Stimulated activated effector memory CD8-positive, alpha-beta T cell treated with anti-CD3 and anti-CD28 coated beads, Interleukin-12 subunit alpha, Interleukin-12 subunit beta, amount 100 ng/mL, for 72 hours (primary cell): ENCODE measurements around the gene CLDN25.
"Not testable (repeated sequence)": the region's sequence is repeated elsewhere in the genome, so short reads cannot be mapped to it uniquely, and the experiment has no call there.

ENCODE experiments used
- ATAC-seq: fragments of 150-1000 bp; cut with Tn5 transposase; 2 replicates; pipeline ENCODE4 v1.10.0; 2021
- DNase-seq, 2 donors: peaks; one replicate each; pipeline ENCODE4 v3.0.0; 2021 to 2022; ENCODE audit warnings: low spot score in 2 of 2
- H3K27ac Mint-ChIP-seq: one replicate; pipeline ENCODE4 v1.8.0; 2022; ENCODE audit warnings: mild to moderate bottlenecking, mixed read lengths
- H3K36me3 Mint-ChIP-seq: one replicate; pipeline ENCODE4 v1.8.0; 2022; ENCODE audit warnings: mild to moderate bottlenecking, mixed read lengths
- H3K4me1 Mint-ChIP-seq: one replicate; pipeline ENCODE4 v1.8.0; 2022; ENCODE audit warnings: mixed read lengths
- H3K4me3 Mint-ChIP-seq: one replicate; pipeline ENCODE4 v1.8.0; 2022; ENCODE audit warnings: mild to moderate bottlenecking, mixed read lengths
- H3K9me3 Mint-ChIP-seq: one replicate; pipeline ENCODE4 v1.8.0; 2022; ENCODE audit warnings: mixed read lengths

Gene CLDN25

DNA sequence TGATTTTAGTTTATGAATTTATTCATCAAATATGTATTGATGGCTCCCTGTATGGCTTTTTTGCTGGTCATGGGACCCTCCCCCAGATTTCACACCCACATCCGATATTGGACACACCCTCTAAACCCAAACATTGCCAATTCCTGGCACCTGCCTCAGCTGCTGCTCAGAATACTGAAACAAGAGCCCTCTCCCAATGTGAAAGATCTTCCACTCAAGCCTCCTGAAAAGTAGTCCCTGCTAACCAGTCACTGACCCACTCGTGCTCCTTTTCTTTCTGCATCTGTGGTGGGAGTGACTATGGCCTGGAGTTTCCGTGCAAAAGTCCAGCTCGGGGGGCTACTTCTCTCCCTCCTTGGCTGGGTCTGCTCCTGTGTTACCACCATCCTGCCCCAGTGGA is at the start of gene CLDN25:
CLDN25 (plus strand) TSS at position 301 of the 400 bp plus-strand sequence; CDS start at position 301, 0 bp downstream.
- Mint-ChIP-seq H3K9me3 (no peaks in the 10 kb centered on the region), H3K36me3 (no peaks in the 10 kb centered on the region), H3K4me1 (peaks cover 2% of the 10 kb centered on the region), H3K27ac (no peak within 1 kb of the TSS), H3K4me3 (no peak within 1 kb of the TSS)
- DNase-seq (no peak), ATAC-seq (no peak)

DNA sequence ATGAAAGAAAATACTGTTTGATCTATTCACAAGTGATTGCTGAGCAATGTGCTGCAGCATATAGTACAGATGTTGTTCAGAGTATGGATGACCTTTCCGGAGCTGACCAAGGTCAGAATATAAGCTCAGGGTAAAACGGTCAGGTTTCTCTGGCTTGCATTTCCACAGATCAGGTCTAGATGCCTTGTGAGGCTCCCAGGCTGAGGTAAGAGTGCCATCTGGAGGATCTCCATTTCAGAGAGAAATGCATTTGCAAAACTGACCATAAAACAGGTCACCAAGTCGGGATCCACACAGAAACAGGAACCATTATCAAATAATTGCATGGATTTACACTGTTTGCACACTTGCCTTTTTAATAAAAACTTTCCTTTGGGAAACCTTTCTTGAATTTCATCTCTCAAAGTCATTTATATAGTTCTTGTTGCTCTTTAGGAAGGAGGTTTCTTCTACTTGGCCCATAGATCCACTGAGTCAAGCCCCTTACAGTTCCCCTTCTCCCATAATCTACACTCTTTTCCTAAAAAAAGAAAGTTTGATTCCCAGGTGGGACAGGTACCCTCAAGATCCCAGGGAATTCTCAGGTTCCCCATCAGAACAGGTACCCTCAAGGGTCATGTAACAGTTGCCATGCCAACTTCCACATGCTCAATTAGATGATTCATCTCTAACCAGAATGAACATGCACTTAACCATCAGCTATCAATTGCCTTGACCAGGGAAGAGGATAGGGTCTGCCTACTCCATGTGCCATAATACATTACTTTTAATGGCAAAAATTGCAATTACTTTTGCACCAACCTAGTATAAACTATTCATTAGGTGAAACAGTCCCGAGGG is 48.5 kb upstream of the CLDN25 start:
- Mint-ChIP-seq H3K36me3 (peaks cover 44% of the 10 kb centered on the region), H3K4me1 (no peaks in the 10 kb centered on the region), H3K27ac (no peak overlapping the region), H3K9me3 (no peaks in the 10 kb centered on the region), H3K4me3 (no peak overlapping the region)
- ATAC-seq: peak; percentile 37
- DNase-seq: no peak

DNA sequence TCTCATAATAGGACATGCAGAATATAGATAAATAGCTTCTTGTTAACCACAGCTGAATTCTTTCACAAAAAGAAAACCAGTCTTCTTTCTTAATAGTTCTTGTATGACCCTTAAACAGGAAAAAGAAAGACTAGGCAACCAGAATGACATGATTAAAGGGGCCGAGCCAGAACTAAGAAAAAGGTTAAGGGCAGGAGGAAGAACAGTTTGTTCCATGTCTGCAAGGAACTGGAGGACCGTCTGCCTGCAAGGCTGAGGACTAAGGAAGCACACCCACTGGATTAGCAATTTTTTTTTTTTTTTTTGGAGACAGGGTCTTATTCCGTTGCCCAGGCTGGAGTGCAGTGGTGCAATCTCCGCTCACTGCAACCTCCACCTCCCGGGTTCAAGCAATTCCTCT is 47.5 kb upstream of the CLDN25 start:
- Mint-ChIP-seq H3K4me1 (no peaks in the 10 kb centered on the region), H3K27ac (no peak overlapping the region), H3K4me3 (no peak overlapping the region), H3K9me3 (no peaks in the 10 kb centered on the region), H3K36me3 (peaks cover 54% of the 10 kb centered on the region)
- DNase-seq: no peak
- no peak for ATAC-seq

DNA sequence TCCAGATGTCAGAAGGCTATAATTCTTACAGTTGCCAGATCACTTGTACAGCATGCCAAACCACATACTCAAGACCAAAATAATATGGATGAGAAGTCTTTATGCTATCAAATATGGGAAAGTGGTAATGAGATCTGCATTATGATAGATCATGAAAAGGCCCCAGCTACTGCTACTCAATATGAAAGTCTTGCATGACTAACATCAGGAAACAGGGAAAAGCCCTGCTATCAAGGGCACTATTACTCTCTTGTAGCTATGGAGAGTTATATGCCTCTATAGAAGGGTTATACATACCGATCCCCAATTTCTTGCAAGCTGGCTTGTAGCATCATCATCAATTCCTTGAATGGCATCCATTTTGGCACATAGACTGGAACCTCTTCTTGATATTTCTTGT is 43.3 kb upstream of the CLDN25 start:
- Mint-ChIP-seq H3K4me1 (no peaks in the 10 kb centered on the region), H3K27ac (no peak overlapping the region), H3K36me3 (peaks cover 97% of the 10 kb centered on the region), H3K4me3 (no peak overlapping the region), H3K9me3 (no peaks in the 10 kb centered on the region)
- peak; percentile 88 for ATAC-seq
- no peak for DNase-seq

DNA sequence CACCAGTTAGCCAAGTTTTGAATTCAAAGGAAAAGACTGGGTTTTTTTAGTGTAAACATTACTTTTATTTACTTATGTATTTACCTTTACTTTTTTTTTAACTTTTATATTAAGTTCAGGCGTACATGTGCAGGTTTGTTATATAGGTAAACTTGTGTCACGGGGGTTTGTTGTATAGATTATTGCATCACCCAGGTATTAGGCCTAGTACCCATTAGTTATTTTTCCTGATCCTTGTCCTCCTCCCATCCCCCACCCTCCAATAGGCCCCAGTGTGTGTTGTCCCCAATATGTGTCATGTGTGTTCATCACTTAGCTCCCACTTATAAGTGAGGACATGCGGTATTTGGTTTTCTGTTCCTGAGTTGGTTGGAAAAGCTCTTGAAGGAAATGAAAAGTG is 26.7 kb upstream of the CLDN25 start:
- Mint-ChIP-seq H3K27ac (no peak overlapping the region), H3K4me1 (no peaks in the 10 kb centered on the region), H3K36me3 (peaks cover 61% of the 10 kb centered on the region), H3K4me3 (no peak overlapping the region), H3K9me3 (no peaks in the 10 kb centered on the region)
- no peak for ATAC-seq
- no peak for DNase-seq

DNA sequence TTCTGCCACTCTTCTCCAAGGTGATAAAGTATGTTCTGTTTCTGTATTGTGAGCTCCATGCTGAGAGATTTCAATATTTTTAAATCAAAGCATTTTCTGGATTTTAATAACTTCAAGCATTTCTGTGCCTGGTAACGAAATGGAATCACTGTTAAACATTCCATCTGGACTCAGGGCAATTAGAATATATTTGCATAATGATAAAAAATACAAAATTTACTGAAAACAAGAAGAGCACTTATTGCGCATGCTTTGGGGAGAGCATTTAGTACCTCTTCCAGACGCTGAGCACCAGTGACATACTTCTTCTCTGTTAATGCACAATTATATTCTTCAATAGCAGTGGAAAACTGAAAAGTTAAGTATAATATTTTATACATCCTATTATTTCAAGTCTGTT is 19.4 kb upstream of the CLDN25 start:
- DNase-seq: no peak
- Mint-ChIP-seq H3K9me3 (no peaks in the 10 kb centered on the region), H3K4me3 (no peak overlapping the region), H3K4me1 (peaks cover 19% of the 10 kb centered on the region), H3K27ac (no peak overlapping the region), H3K36me3 (peaks cover 87% of the 10 kb centered on the region)
- no peak for ATAC-seq

DNA sequence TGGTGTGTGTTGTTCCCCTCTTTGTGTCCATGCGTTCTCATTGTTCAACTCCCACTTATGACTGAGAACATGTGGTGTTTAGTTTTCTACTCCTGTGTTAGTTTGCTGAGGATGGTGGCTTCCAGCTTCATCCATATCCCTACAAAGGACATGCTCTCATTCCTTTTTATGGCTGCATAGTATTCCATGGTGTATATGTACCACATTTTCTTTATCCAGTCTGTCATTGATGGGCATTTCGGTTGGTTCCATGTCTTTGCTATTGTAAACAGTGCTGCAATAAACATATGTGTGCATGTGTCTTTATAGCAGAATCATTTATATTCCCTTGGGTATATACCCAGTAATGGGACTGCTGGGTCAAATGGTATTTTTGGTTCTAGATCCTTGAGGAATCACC is 16.6 kb upstream of the CLDN25 start:
- Mint-ChIP-seq H3K36me3 (peaks cover 83% of the 10 kb centered on the region), H3K4me1 (peaks cover 33% of the 10 kb centered on the region)
- not testable (repeated sequence) for H3K9me3 Mint-ChIP-seq, H3K27ac Mint-ChIP-seq, ATAC-seq, DNase-seq, H3K4me3 Mint-ChIP-seq

DNA sequence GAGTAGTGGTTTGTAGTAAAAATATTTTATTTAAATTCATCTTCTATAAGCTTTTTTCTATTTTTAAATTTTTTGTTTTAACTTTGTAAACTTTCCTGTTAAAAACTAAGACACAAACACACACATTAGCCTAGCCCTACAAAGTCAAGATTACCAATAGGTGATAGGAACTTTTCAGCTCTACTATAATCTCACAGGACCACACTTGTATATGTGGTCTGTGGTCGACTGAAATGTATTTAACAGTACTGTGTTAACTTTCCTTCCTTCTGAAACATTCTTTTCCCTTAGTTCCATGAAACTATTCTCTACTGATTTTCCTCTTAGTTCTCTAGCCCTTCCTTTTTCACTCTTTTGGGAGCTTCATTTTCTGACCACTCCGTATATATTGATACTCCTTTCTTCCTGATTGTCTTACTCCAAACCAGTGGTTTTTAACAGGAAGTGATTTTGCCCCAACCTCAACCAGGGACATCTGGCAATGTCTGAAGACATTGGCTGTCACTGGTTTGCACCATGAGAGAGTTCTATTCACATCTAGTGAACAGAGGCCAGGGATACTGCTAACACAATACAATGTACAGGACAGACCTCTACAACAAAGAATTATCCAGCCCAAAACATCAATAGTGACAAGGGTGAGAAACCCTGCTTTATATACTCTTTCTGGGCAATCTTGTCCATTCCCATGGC is 14.9 kb upstream of the CLDN25 start:
- Mint-ChIP-seq H3K4me1 (peaks cover 35% of the 10 kb centered on the region), H3K27ac (no peak overlapping the region), H3K4me3 (no peak overlapping the region), H3K9me3 (no peaks in the 10 kb centered on the region), H3K36me3 (peaks cover 83% of the 10 kb centered on the region)
- ATAC-seq (no peak), DNase-seq (no peak)

DNA sequence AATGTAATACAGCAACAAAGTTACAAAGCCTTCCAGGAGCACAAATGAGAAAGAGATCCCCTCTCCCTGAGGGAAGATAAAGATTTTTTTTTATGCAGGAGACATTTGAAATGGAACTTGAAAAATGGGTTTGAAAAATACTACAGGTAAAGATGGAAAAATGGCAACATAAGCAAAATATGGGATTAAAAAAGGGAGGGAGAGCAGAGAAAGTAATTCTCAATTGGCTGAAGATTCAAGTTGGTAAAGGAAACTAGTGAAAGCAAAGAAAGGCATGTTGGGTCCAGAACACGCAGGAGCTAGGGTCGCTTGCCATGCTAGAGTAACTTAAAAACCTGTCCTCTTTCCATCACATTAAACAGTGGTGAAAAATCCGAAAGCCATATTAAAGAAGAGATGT is 7.6 kb upstream of the CLDN25 start:
- ATAC-seq (no peak), DNase-seq (no peak)
- peaks cover 51% of the 10 kb centered on the region for H3K36me3 Mint-ChIP-seq
- H3K4me1 Mint-ChIP-seq: peaks cover 38% of the 10 kb centered on the region
- no peaks in the 10 kb centered on the region for H3K9me3 Mint-ChIP-seq
- peak overlapping the region; percentile 98 for H3K27ac Mint-ChIP-seq
- peak overlapping the region; percentile 100 for H3K4me3 Mint-ChIP-seq

DNA sequence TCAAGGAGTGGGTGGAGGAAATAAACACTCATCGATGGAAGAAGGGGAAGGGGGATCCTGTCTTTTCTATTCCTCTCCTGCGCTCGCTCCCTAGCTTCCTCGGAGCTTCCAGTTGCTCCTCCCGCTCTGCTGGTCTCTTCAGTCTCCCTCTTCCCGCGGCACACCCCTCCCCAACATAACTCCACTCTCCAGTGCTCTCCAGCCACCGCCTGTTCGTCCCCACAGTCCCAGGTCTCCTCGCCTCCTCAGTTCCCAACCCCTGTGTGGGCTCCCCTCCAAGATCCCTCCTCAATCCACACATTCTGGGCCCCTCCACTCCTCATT is 6.5 kb upstream of the CLDN25 start:
- ATAC-seq (no peak), DNase-seq (no peak)
- Mint-ChIP-seq H3K36me3 (peaks cover 40% of the 10 kb centered on the region), H3K4me1 (peaks cover 28% of the 10 kb centered on the region), H3K9me3 (no peaks in the 10 kb centered on the region), H3K4me3 (peak overlapping the region; percentile 100), H3K27ac (peak overlapping the region; percentile 98)

DNA sequence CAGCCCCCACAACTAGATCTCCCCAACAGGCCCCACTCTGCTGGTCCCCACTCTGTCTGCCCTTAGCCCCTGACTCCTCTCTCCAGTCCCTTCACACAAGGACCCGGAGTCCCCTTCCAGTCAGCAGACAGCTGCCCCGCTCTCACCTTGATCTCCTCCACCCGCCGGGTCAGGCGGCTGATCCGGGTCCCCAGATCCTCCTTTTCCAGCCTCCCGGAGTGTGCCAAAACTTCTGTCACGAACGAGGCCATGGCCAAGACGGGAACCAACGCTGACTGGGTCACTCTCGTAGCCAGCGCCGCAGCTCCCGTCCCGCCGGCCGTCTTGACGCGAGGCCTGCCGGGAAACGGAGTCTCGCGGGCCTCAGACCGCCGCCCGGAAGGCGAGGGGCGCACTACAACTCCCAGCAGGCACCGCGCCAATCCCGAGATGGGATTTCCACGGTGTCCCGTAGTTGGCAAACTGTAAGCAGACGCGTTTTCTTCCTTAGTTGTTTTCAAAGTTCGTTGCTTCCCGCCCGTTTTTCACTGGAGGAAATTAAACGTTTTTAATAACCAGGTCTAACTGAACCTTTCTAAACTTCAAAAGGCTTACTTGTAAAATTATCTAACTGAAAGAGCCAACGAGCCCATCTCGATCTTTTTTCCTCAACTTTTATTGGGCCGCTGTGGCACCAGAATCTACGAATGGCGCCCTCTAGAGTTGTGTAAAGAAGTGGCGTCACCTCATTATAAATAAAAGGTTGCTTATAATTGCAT is 6.0 kb upstream of the CLDN25 start, which contains the start of gene ZW10:
ZW10 (minus strand) TSS at position 277 of the 758 bp plus-strand sequence; CDS start at position 251, 26 bp downstream.
- Mint-ChIP-seq H3K4me1 (peaks cover 25% of the 10 kb centered on the region), H3K27ac (peak within 1 kb of the TSS; percentile 98), H3K36me3 (peaks cover 35% of the 10 kb centered on the region), H3K4me3 (peak within 1 kb of the TSS; percentile 100), H3K9me3 (no peaks in the 10 kb centered on the region)
- DNase-seq (peak; percentile 84 to 94), ATAC-seq (peak; percentile 99)

DNA sequence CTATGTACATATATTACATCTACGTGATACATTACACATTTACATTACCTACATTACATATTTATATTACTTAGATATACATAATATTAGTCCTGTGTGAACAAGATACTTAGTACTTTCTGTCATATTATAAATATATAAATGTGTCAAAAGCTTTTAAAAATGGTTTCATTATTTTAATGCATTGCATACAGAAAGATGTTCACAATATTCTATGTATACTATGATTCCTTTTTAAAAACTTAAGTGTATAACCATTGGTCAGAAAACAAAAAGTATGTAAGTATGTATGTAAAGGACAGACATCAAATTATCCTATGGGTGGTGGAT is 5.5 kb upstream of the CLDN25 start:
- ATAC-seq: no peak
- H3K4me1 Mint-ChIP-seq: peaks cover 25% of the 10 kb centered on the region
- peaks cover 29% of the 10 kb centered on the region for H3K36me3 Mint-ChIP-seq
- peak overlapping the region; percentile 98 for H3K27ac Mint-ChIP-seq
- DNase-seq: no peak
- H3K9me3 Mint-ChIP-seq: no peaks in the 10 kb centered on the region
- peak overlapping the region; percentile 100 for H3K4me3 Mint-ChIP-seq

DNA sequence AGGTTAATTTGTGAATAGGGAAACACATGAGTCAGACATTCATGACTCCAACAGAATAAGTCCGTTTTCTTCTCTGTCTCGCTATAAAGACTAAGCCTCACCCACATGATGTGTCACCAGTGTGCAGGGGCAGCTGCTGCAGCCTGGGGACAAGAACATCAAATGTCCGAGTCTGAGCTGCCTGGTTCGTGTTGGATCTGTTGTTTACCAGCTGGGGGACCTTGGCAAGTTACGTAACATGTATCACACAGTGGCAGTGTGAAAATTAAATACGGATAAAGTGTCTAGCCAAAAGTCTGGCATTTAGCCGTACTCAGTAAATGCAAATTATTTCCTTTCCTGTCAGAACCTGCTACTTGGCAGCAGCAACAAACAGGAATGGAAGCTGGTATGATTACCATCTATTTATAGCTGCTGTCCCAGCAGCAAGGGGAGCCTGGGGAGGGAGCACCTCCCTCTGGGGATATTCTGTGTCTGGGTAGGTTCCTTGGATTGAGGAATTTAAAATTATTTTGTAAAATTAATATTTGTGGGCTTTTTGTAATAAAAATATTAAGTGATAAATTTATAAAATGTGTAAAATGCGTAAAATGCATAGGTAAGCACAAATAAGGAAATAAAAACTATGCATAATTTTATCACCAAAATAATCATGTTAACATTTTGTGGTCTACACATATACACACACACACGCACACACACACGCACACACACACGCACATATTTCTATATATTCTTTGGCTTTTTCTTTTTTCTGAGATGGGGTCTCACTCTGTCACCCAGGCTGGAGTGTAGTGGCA is 1.3 kb upstream of the CLDN25 start:
- H3K36me3 Mint-ChIP-seq: peaks cover 5% of the 10 kb centered on the region
- no peak overlapping the region for H3K4me3 Mint-ChIP-seq
- peaks cover 10% of the 10 kb centered on the region for H3K4me1 Mint-ChIP-seq
- no peak for ATAC-seq
- H3K27ac Mint-ChIP-seq: no peak overlapping the region
- no peak for DNase-seq
- no peaks in the 10 kb centered on the region for H3K9me3 Mint-ChIP-seq

DNA sequence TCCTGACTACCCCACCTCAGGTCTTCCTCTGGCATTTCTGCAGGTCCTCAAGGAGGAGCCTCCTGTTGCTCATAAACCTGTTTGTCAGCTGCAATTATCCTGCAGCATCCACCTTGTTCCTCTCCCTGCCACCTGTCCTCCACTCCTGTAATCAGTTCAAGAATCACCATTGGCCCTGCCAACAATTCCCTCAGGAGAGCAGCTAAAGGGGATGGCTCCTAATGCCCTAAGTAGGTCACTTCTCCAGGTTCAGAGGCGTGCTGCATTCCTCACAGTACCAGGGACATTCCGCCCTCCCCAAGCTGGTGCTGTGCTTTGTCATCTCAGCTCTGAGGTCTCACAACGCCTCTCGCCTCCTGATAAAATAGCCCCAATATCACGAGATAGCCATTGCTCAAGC is 2.1 kb downstream of the CLDN25 start:
- H3K4me1 Mint-ChIP-seq: no peaks in the 10 kb centered on the region
- H3K9me3 Mint-ChIP-seq: no peaks in the 10 kb centered on the region
- H3K36me3 Mint-ChIP-seq: no peaks in the 10 kb centered on the region
- no peak overlapping the region for H3K4me3 Mint-ChIP-seq
- DNase-seq (no peak), ATAC-seq (no peak)
- no peak overlapping the region for H3K27ac Mint-ChIP-seq

DNA sequence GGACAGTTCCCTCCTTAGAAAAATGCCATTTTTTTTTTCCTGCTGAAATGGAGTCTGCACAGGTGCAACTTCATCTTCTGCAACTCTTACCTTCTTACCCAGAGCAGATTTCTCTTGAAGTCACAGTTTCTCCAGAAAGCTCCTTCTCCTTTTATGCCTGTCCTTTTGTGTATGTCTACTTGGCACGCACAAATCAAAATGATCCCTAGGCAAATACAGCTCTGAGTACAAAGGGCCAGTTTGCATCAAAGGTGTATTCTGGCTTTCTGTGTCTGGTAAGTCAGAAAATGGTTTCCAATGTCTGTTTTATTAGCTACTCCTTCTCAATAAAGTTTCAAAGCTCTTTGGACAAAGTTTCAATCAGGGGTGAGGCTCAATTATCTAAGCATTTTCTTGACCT is 2.5 kb downstream of the CLDN25 start:
- no peaks in the 10 kb centered on the region for H3K9me3 Mint-ChIP-seq
- DNase-seq: no peak
- no peaks in the 10 kb centered on the region for H3K4me1 Mint-ChIP-seq
- no peak for ATAC-seq
- no peak overlapping the region for H3K4me3 Mint-ChIP-seq
- no peaks in the 10 kb centered on the region for H3K36me3 Mint-ChIP-seq
- H3K27ac Mint-ChIP-seq: no peak overlapping the region
